ENCODE results near the gene PURB.

DNA sequence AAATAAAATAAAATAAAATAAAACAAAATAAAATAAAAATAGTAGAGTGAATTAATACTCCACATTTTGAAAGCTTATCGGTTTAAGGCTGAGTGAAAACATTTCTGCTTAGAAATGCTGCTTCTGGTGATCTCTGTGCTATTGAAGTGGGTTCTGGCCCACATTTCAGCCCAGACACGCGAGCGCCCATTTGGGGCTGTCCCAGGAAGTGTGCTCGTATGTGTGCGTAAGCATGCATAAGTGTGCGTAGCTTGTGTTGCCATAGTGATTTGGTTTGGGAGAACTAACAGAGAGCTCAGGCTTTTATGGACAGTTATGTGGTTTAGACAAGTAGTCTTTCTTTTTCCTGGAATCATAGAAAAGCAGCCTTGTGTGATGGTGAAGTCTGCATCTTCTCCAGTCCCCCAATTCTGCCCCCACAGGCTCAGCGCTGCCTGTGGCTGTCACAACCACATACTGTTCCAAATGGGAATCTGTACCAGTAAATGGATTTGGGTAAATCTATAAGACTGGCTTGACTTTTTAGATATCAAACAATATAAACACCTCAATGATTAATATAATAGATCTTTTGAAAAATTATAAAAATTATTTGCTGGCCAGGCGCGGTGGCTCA is 29.8 kb upstream of the PURB start:
- TF ChIP-seq, protein P1, sequence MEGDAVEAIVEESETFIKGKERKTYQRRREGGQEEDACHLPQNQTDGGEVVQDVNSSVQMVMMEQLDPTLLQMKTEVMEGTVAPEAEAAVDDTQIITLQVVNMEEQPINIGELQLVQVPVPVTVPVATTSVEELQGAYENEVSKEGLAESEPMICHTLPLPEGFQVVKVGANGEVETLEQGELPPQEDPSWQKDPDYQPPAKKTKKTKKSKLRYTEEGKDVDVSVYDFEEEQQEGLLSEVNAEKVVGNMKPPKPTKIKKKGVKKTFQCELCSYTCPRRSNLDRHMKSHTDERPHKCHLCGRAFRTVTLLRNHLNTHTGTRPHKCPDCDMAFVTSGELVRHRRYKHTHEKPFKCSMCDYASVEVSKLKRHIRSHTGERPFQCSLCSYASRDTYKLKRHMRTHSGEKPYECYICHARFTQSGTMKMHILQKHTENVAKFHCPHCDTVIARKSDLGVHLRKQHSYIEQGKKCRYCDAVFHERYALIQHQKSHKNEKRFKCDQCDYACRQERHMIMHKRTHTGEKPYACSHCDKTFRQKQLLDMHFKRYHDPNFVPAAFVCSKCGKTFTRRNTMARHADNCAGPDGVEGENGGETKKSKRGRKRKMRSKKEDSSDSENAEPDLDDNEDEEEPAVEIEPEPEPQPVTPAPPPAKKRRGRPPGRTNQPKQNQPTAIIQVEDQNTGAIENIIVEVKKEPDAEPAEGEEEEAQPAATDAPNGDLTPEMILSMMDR (IDR thresholded peaks at IDR 0.05), result no peak
- no peak for TF ChIP-seq POLR2A (IDR thresholded peaks at IDR 0.05)
